PC-9 (cell line): ENCODE measurements around the gene NYNRIN. TPM values are rescaled to one million over a fixed set of nuclear protein-coding genes. Genes with fewer than 3 reads are reported as not detected.

Experiments used
- BruUV-seq: library from RNA; stranded (reverse); fragments of 400-500 nt; replicated peaks from 2 replicates; lab custom pipeline; 2021; lab: Mats Ljungman, UMichigan
- CTCF ChIA-PET: fragments of 300-600 bp; sonication (Branson Sonifier 250); formaldehyde crosslinking; loops from one replicate; lab custom pipeline; 2022; ENCODE audit warnings: antibody characterized with exemption; lab: Charles Lee
- POLR2A ChIA-PET: fragments of 300-600 bp; sonication (Branson Sonifier 250); formaldehyde crosslinking; loops from one replicate; lab custom pipeline; 2022; ENCODE audit warnings: antibody characterized with exemption; ENCODE audit not compliant: unreplicated experiment; lab: Charles Lee
- DNase-seq, 2 experiments: peaks; one replicate each; pipeline versions ENCODE4 v3.0.0 to v3.0.0-alpha.2; 2015 to 2022; ENCODE audit warnings: mixed read lengths in 1 of 2
- H2AFZ ChIP-seq: fragments of 200-600 bp; sonication (generic); 2 replicates; pipeline ENCODE4 v1.8.1; 2017; ENCODE audit warnings: antibody characterized with exemption
- H3F3A ChIP-seq: fragments of 200-600 bp; sonication (generic); 2 replicates; pipeline ENCODE4 v1.8.1; 2017; ENCODE audit warnings: antibody characterized with exemption, mild to moderate bottlenecking, low read depth; ENCODE audit not compliant: insufficient read depth
- H3K27ac ChIP-seq: fragments of 200-600 bp; sonication (generic); 2 replicates; pipeline ENCODE4 v1.6.1; 2016; ENCODE audit warnings: mixed run types
- H3K27me3 ChIP-seq: fragments of 200-600 bp; sonication (generic); 2 replicates; pipeline ENCODE4 v1.6.1; 2016; ENCODE audit warnings: low read depth, mixed run types; ENCODE audit not compliant: insufficient read depth
- H3K36me3 ChIP-seq: fragments of 200-600 bp; sonication (generic); 2 replicates; pipeline ENCODE4 v1.6.1; 2016; ENCODE audit warnings: low read depth, mixed run types
- H3K4me1 ChIP-seq: fragments of 200-600 bp; sonication (generic); replicated peaks from 2 replicates; pipeline ENCODE4 v1.6.1; 2016; ENCODE audit warnings: mixed run types; ENCODE audit not compliant: insufficient read depth
- H3K4me2 ChIP-seq: fragments of 200-600 bp; sonication (generic); 2 replicates; pipeline ENCODE4 v1.6.1; 2017; ENCODE audit warnings: mixed run types
- H3K4me3 ChIP-seq: fragments of 200-600 bp; sonication (generic); 2 replicates; pipeline ENCODE4 v1.6.1; 2016; ENCODE audit warnings: mixed run types
- H3K79me2 ChIP-seq: fragments of 200-600 bp; sonication (generic); 2 replicates; pipeline ENCODE4 v1.6.1; 2017; ENCODE audit warnings: low read depth, mixed run types
- H3K9me2 ChIP-seq: fragments of 200-600 bp; sonication (generic); 2 replicates; pipeline ENCODE4 v1.8.1; 2017; ENCODE audit warnings: mild to moderate bottlenecking; ENCODE audit not compliant: insufficient read depth
- H3K9me3 ChIP-seq: fragments of 200-600 bp; sonication (generic); 2 replicates; pipeline ENCODE4 v1.8.1; 2016; ENCODE audit warnings: low read depth; ENCODE audit not compliant: insufficient read depth
- H4K20me1 ChIP-seq: fragments of 200-600 bp; sonication (generic); 2 replicates; pipeline ENCODE4 v1.8.1; 2017; ENCODE audit not compliant: insufficient read depth
- CTCF ChIP-seq: fragments of 200-600 bp; sonication (generic); conservative IDR thresholded peaks from 2 replicates; pipeline ENCODE4 v1.6.1; 2017; ENCODE audit warnings: mixed run types, antibody characterized with exemption, mild to moderate bottlenecking, moderate library complexity
- EZH2 ChIP-seq: fragments of 200-600 bp; sonication (generic); IDR thresholded peaks from 2 replicates; pipeline ENCODE4 v1.8.0; 2017; ENCODE audit warnings: antibody characterized with exemption, low read depth
- intact Hi-C: fragments of 100-400 bp; cut with micrococcal nuclease; formaldehyde crosslinking; loops from one replicate; pipeline ENCODE4 v1.10.0; 2022; ENCODE audit not compliant: unreplicated experiment
- total RNA-seq: library from RNA; stranded (reverse); gene quantifications from 2 replicates; pipeline ENCODE4 v1.2.3, GENCODE V29; 2021

The NYNRIN gene
- total RNA-seq, 1 experiment from 2014 or later: 17.7 TPM

GRCh38 chr14:24426150-24426911, 27.5 kb downstream of the NYNRIN start:
- Histone ChIP-seq H3K4me3 (no peak overlapping the region), H3K9me3 (no peaks in the 10 kb centered on the region), H2AFZ (no peak overlapping the region), H3K27ac (no peak overlapping the region), H3K9me2 (no peaks in the 10 kb centered on the region), H3F3A (peaks cover 21% of the 10 kb centered on the region; the same call in 1 of the 2 replicates), H3K4me1 (peaks cover 25% of the 10 kb centered on the region), H3K36me3 (no peaks in the 10 kb centered on the region), H3K27me3 (no peaks in the 10 kb centered on the region), H3K79me2 (peaks cover 12% of the 10 kb centered on the region), H4K20me1 (no peaks in the 10 kb centered on the region), H3K4me2 (peak overlapping the region; percentile 40; the same call in 1 of the 2 replicates)
- ChIA-PET POLR2A (interaction anchor here (0.5 kb wide), 1 partner anchor 60 kb away, joined by 26 read pairs; no protein-coding TSS in a partner anchor), CTCF (no interaction called here)
- intact Hi-C loops: no loop called here
- BruUV-seq: no TSS peak
- DNase-seq: no peak
- TF ChIP-seq EZH2 (no peak), CTCF (no peak)

- intact Hi-C loops: no loop called here
- Histone ChIP-seq H3K9me3 (no peaks in the 10 kb centered on the region), H3K27me3 (no peaks in the 10 kb centered on the region), H3K4me2 (no peak overlapping the region), H3K4me3 (no peak overlapping the region), H3K9me2 (no peaks in the 10 kb centered on the region), H3K79me2 (peaks cover 14% of the 10 kb centered on the region), H3K36me3 (no peaks in the 10 kb centered on the region), H3K27ac (no peak overlapping the region), H2AFZ (no peak overlapping the region), H3K4me1 (peaks cover 28% of the 10 kb centered on the region), H4K20me1 (0 out of 2 replicates have a peak, but pooled peaks cover under 1% of the 10 kb centered on the region), H3F3A (peaks cover 23% of the 10 kb centered on the region; the same call in 1 of the 2 replicates)
- ChIA-PET CTCF (interaction anchor here (0.7 kb wide), 1 partner anchor 991 kb away, joined by 4 read pairs; no protein-coding TSS in a partner anchor), POLR2A (interaction anchor here (0.5 kb wide), 1 partner anchor 61 kb away, joined by 26 read pairs; no protein-coding TSS in a partner anchor)
- no TSS peak for BruUV-seq
- TF ChIP-seq EZH2 (no peak), CTCF (no peak)
- DNase-seq: no peak
Measured at GRCh38 chr14:24426912-24427536, 28.2 kb downstream of the NYNRIN start.

- DNase-seq: no peak
- BruUV-seq: no TSS peak
- Histone ChIP-seq H2AFZ (no peak overlapping the region), H3K27me3 (no peaks in the 10 kb centered on the region), H4K20me1 (0 out of 2 replicates have a peak, but pooled peaks cover 4% of the 10 kb centered on the region), H3K4me3 (no peak overlapping the region), H3K27ac (no peak overlapping the region), H3K9me2 (no peaks in the 10 kb centered on the region), H3K36me3 (no peaks in the 10 kb centered on the region), H3K9me3 (no peaks in the 10 kb centered on the region), H3K4me1 (peaks cover 28% of the 10 kb centered on the region), H3K4me2 (no peak overlapping the region), H3K79me2 (peaks cover 14% of the 10 kb centered on the region), H3F3A (peaks cover 23% of the 10 kb centered on the region; the same call in 1 of the 2 replicates)
- intact Hi-C loops: no loop called here
- POLR2A ChIA-PET: no interaction called here
- CTCF ChIA-PET: interaction anchor here (0.7 kb wide), 1 partner anchor 992 kb away, joined by 4 read pairs; no protein-coding TSS in a partner anchor
- TF ChIP-seq CTCF: no peak
- TF ChIP-seq EZH2: no peak
Measured at GRCh38 chr14:24427537-24428508, 29.0 kb downstream of the NYNRIN start.
